NCI-H146 treated with DMSO at 0.1 percent for 48 hours (cell line): ENCODE data around the gene TBC1D16.

Experiments used
- DNase-seq: peaks from one replicate; lab custom pipeline; 2025; ENCODE audit not compliant: unreplicated experiment; lab: John Stamatoyannopoulos, UW

The TBC1D16 gene

DNA sequence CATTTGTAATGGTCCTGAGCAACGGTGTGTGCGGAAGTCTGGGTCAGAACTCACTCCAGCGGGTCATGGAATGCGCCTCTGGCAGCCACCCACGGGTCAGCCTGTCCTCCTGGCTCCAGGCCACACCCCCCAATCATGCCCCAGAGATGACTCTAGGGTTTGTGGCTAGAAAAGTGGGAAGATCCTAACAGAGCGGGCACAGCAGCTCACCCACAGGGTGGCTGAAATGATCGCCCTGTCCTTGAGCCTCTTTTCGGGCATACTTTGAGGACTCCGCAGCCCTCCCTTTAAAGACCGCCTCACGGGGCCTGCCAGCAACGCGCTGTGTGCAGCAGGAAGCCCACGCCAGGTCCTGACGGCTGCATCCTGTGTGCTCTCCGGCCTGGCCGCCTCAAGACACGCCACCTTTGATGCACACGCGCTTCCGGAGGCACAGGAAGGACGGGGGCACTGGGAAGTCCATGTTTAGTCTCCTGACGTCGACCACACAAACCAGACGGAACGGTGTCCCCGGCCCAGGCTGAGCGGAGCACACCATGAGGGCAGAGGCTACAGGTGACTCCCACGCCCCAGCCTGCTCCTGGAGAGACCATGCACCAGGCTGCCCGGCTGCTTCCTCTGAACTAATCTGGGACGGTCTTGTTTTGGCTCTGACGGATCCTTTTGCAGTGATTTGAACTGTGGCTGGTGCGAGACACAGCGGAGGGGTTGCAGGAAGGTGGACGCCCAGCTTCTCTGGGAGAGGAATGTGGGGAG is 92.9 kb downstream of the TBC1D16 start:
- DNase-seq = no peak

DNA sequence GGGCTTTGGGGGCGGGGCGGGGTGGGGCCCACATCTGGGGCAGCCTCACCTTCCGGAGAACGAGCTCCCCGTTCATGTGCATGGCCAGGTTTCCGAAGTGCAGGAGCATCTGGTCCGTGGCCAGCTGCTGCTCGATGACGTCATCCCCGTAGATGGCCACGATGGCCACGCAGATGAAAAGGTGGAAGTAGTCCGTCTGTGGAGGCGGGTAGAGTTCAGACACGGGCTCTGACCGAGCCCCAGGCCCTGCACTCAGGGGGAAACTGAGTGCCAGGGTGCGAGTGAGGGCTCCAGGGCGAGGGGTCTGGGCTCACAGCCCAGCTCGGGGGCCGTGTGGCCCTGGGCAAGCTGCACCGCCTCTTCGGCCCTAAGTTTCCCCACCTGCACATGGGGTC is 93.7 kb downstream of the TBC1D16 start:
- no peak for DNase-seq

- no peak for DNase-seq
Measured at GRCh38 chr17:79941088-79942010, 94.3 kb downstream of the TBC1D16 start.

GRCh38 chr17:79940459-79941087 is 95.1 kb downstream of the TBC1D16 start:
- no peak for DNase-seq

GRCh38 chr17:79939755-79940458 is 95.8 kb downstream of the TBC1D16 start:
- DNase-seq = no peak

DNA sequence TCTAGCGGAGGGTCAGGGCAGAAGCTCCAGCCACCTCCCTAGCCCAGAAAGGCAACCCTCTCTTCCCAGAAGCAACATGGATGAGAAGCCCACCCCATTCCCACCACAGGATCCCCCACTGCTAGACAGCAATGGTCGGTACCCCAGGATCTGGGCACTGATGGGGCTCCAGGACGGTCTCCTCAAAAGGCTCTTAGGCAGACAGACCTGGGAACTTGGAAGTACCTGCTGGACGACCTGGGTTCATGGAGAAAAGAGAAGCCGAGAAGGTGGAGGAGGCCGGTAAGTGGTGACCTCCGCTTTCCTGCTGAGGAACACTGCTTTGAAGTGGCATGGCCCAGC is 96.6 kb downstream of the TBC1D16 start:
- no peak for DNase-seq

DNA sequence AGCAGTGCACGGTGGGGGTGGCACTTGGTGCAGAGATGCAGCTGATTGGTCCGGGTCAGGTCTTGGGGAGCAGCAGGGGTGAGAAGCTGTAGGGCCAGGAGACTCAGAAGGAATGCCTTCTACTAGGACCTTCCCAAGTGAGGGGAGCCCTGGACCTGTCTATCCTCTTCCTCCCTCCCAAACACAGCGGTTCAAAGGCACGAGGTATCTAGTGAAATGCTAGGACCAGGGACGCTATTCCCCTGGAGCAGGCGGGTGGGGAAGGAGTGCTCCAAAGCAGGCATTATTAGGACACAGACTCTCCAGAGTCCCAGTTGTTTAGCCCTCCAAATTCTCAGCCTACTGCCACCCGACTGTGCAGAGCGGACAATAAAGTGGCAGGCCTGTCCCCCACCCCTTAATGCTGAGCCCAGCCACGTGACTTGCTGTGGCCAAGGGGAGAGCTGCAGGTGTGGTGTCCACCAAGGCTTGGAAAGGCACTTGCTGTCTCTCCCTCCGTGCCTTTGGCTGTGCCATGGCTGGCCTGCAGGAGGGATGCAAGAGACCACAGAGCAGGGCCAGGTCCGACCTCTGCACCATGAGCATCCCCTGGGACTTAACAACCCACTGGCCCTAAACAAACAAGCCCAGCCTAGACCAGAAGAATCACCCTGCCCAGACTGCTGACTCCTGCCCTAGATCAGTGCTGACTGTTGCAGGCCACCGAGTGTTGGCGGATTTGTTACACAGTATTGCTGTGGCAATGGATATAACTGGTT is 97.2 kb downstream of the TBC1D16 start:
- no peak for DNase-seq

- no peak for DNase-seq
Measured at GRCh38 chr17:79937391-79938335, 98.0 kb downstream of the TBC1D16 start.

DNA sequence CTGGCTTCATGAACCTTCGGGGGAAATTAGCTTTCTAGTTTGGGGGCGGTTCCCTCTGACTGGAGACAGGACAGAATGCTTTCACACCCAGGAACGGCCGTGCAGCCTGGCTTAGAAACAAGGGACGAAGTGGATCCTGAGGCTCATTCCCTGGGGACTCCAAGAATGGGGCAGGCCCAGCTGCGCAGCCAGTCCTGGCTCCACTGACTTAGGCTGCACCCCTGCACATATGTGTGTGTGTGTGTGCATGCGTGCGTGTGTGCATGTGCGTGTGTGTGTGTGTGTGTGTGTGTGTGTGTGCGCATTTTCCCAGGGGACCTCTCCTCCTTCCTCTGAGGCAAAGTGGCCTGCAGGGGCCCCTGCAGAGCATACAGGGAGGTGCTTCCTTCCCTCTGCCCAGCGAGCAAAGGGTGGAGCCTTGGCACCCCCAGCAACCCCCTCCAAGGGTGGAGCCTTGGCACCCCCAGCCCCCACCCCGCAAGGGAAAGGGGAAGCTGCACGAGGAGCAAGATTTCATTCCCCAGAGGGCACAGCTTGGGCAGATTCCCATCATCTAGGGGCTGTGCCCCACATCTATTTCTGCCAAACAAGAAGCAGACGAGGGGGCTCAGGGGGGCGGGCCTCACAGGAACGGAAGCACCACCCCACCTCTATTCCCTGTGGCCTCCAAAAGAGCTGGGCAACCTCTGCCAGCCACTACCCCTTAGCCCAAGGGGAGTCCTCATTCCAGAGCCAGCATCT is 98.9 kb downstream of the TBC1D16 start:
- DNase-seq = no peak

DNA sequence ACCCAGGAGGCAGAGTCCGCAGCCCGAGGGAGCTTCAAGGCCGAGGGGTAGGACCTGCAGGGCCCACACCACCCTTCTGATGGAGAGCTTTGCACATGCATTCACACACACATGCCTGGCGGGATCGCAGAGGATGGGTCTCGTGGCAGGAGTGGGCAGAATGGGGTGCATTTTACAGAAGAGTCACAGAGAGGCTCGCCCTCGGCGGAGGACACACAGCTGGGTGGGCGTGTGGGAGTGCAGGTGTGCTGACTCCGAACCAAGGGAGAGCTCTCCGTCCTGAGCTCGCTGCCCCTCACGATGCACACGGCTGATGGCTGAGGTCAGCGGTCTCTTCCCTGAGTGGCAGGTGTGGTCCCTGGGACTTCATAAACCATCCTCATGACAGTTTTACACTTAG is 99.6 kb downstream of the TBC1D16 start:
- DNase-seq = no peak

GRCh38 chr17:79935197-79935885 is 100.3 kb downstream of the TBC1D16 start:
- no peak for DNase-seq

GRCh38 chr17:79934653-79934970 is 101.1 kb downstream of the TBC1D16 start:
- DNase-seq = no peak

GRCh38 chr17:79933863-79934652 is 101.6 kb downstream of the TBC1D16 start:
- DNase-seq = no peak

DNA sequence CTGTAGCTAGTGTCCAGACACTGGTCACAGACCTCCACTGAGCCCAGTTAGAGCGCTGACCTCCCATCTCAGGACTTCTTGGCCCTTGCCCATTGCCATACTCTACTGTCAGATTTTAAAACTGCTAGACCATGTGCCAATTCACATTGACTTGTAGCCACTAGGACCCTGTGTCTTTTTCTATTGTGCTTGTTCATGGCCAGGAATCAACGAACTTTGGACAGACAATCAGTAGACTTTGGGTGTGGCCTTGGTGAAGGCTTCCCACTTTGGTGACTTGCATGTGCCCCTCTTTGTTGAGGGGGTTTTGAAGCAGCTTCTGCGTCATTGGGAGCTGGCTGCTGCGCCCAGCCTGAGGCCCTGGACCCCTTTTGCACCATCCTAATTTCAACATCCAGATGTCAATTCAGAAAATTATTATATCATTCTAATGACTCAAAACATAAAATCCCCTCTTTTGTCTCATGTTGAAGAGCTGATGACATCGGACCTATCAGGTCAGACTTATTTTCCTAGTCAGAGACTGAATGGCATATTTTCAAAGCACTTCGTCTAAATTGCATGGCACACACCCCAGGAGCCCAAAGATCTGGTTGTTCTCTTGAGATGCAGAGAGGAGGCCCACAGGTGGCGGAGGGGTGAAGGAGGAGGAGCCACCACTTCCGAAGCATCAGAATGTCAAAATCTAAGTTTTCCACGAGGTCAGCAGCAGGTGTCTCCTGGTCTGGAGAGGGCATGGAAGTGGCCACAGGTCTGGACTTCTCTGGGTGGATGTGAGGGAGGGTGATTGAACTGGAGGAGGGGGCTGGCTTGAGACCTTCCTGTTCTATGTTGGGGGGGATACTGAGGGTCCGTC is 103.0 kb downstream of the TBC1D16 start:
- no peak for DNase-seq

DNA sequence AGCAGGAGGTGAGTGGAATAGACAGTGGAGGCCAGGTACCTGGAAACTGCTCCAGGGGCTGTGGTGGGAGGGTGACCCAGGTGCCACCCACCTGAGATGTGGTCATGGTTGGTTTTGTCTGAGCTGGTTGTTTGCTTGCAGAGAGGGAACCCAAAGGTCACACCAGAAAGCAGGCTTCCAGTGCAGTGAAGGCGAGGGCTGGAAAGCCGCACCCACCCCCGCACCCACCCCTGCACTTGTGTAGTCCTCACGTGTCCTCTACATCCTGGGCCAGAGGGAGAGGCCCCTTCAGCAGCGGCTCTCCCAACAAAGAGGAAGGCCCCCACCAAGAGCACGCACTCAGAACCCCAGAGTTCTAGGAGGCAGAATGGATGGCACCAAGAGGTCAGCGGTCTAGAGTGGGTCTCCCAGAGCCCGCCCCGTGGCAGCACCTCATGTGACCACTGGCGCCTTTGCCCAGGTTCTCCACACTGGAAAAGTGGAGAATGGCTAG is 103.8 kb downstream of the TBC1D16 start:
- DNase-seq = no peak
